Choroid plexus epithelial cell (primary cell): Measurements from ENCODE around the gene NPB.
A peak's percentile ranks its signal among the peaks of the same experiment; 100 is the strongest.

Experiments
- DNase-seq: peaks from one replicate; pipeline ENCODE4 v3.0.0-alpha.2; 2010; ENCODE audit warnings: low read depth
- H3K4me3 ChIP-seq: 2 replicates; pipeline ENCODE4 v1.5.1; 2011; ENCODE audit warnings: low read depth, mild to moderate bottlenecking, control low read depth, low read length, moderate library complexity
- CTCF ChIP-seq: conservative IDR thresholded peaks from 2 replicates; pipeline ENCODE4 v1.5.1; 2011; ENCODE audit warnings: low read depth, mild to moderate bottlenecking, control low read depth, inconsistent platforms, low read length, moderate library complexity

The NPB gene

GRCh38 chr17:81906476-81907218, 4.6 kb downstream of the NPB start:
- H3K4me3 ChIP-seq, result no peak overlapping the region
- peak; percentile 22 for TF ChIP-seq CTCF
- DNase-seq, result no peak

- TF ChIP-seq CTCF, result peak; percentile 27
- no peak overlapping the region for H3K4me3 ChIP-seq
- no peak for DNase-seq
These were observed 5.4 kb downstream of the NPB start for GRCh38 chr17:81907219-81908145.

GRCh38 chr17:81908793-81909192, 6.8 kb downstream of the NPB start:
- DNase-seq, result no peak
- no peak for TF ChIP-seq CTCF
- H3K4me3 ChIP-seq, result no peak overlapping the region

GRCh38 chr17:81909231-81909630, 7.2 kb downstream of the NPB start:
- no peak for DNase-seq
- TF ChIP-seq CTCF, result no peak
- H3K4me3 ChIP-seq, result no peak overlapping the region

GRCh38 chr17:81909966-81910839, 8.2 kb downstream of the NPB start:
- TF ChIP-seq CTCF, result no peak
- no peak for DNase-seq
- H3K4me3 ChIP-seq, result peak overlapping the region; percentile 75

GRCh38 chr17:81910840-81911276, 8.8 kb downstream of the NPB start:
- TF ChIP-seq CTCF, result no peak
- no peak for DNase-seq

More at GRCh38 chr17:81910840-81911276, 8.8 kb downstream of the NPB start:
- peak overlapping the region; percentile 75 for H3K4me3 ChIP-seq
